ENCODE data around the gene SBNO2. TPM values are rescaled to one million over a fixed set of nuclear protein-coding genes. Genes with fewer than 3 reads are reported as not detected.

Gene SBNO2
- total RNA-seq, 1 experiment from 2014 or later, result 51.8 TPM

DNA sequence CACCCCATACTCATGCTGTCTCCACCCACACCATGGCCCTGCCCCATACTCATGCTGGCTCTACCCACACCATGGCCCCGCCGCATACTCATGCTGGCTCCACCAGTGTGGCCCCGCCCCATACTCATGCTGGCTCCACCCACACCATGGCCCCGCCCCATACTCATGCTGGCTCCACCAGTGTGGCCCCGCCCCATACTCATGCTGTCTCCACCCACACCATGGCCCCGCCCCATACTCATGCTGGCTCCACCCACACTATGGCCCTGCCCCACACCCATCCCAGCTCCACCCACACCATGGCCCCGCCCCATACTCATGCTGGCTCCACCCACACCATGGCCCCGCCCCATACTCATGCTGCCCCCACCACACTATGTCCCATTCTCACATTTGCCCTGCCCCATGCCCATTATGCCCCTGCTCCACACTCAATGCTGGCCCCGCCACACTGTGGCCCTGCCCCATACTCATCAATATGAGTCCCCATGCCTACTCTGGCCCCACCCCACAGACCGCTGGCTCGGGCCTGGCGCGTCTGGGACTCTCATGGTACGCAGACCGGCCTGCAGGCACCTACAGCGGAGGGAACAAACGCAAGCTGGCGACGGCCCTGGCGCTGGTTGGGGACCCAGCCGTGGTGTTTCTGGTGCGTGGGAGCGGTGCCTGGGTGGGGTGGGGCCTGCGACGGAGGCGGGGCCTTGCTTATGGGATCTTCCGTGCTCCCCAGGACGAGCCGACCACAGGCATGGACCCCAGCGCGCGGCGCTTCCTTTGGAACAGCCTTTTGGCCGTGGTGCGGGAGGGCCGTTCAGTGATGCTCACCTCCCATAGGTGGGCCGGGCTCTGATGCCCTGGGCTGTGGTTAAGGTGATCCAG, 110.8 kb downstream of the SBNO2 start:
- DNase-seq (ENCODE audit: low spot score), result no peak

DNA sequence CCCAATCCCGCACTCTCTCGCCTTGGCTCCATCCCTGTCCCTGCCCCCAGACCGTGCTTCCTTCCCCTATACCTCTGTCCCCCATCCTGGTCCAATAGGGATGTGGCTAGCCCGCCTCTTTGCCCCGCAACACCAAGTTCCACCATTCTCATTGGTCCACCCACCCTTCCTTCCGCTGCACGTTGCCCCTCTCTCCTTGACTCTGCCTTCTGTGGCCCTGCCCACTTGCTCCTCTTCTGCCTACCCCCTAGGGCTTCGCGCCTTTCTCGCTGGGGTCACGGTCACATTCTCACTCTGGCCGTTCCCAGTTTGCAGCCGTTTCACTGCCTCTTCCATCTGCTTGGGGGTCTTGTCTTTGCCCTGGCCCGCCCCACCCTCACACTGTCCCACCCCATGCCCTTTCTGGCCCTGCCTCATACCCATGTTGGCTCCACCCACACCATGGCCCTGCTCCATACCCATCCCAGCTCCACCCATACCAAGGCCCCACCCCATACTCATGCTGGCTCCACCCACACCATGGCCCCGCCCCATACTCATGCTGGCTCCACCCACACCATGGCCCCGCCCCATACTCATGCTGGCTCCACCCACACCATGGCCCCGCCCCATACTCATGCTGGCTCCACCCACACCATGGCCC, 111.6 kb downstream of the SBNO2 start:
- ChIA-PET POLR2A (ENCODE audit: low non-redundant PET) (no interaction called here), CTCF (no interaction called here)
- H3K9me3 ChIP-seq (ENCODE audit: low read depth, low read length, poor library complexity, severe bottlenecking), result peaks cover 6% of the 10 kb centered on the region
- H3K4me3 ChIP-seq (ENCODE audit: low read depth, low read length, poor library complexity, severe bottlenecking), result no peak overlapping the region
- no peak for DNase-seq (ENCODE audit: low spot score)
- intact Hi-C loops (cut with micrococcal nuclease; ENCODE audit: unreplicated experiment), result no loop called here
- TF ChIP-seq EZH2 (IDR thresholded peaks at IDR 0.05; ENCODE audit: borderline replicate concordance, low read depth, low read length, poor library complexity, severe bottlenecking), result no peak
- TF ChIP-seq, protein P1, sequence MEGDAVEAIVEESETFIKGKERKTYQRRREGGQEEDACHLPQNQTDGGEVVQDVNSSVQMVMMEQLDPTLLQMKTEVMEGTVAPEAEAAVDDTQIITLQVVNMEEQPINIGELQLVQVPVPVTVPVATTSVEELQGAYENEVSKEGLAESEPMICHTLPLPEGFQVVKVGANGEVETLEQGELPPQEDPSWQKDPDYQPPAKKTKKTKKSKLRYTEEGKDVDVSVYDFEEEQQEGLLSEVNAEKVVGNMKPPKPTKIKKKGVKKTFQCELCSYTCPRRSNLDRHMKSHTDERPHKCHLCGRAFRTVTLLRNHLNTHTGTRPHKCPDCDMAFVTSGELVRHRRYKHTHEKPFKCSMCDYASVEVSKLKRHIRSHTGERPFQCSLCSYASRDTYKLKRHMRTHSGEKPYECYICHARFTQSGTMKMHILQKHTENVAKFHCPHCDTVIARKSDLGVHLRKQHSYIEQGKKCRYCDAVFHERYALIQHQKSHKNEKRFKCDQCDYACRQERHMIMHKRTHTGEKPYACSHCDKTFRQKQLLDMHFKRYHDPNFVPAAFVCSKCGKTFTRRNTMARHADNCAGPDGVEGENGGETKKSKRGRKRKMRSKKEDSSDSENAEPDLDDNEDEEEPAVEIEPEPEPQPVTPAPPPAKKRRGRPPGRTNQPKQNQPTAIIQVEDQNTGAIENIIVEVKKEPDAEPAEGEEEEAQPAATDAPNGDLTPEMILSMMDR (conservative IDR thresholded peaks at IDR 0.05; ENCODE audit: low read depth, low read length), result no peak
- peaks cover 10% of the 10 kb centered on the region for H3K4me1 ChIP-seq (ENCODE audit: insufficient read depth, low read length, poor library complexity, severe bottlenecking)
- no peak overlapping the region for H3K27ac ChIP-seq (ENCODE audit: low read depth, low read length, poor library complexity, severe bottlenecking)
- no peaks in the 10 kb centered on the region for H3K36me3 ChIP-seq (ENCODE audit: insufficient read depth, low read length, poor library complexity, severe bottlenecking)
- BruUV-seq (replicated peaks), result no TSS peak
- no peaks in the 10 kb centered on the region for H3K27me3 ChIP-seq (replicated peaks; ENCODE audit: insufficient read depth, low read depth, low read length, poor library complexity)

More for the DNA sequence above, 110.8 kb downstream of the SBNO2 start:
- Histone ChIP-seq H3K4me3 (ENCODE audit: low read depth, low read length, poor library complexity, severe bottlenecking) (no peak overlapping the region), H3K27ac (ENCODE audit: low read depth, low read length, poor library complexity, severe bottlenecking) (no peak overlapping the region), H3K4me1 (ENCODE audit: insufficient read depth, low read length, poor library complexity, severe bottlenecking) (peaks cover 16% of the 10 kb centered on the region), H3K36me3 (ENCODE audit: insufficient read depth, low read length, poor library complexity, severe bottlenecking) (no peaks in the 10 kb centered on the region), H3K27me3 (replicated peaks; ENCODE audit: insufficient read depth, low read depth, low read length, poor library complexity) (no peaks in the 10 kb centered on the region), H3K9me3 (ENCODE audit: low read depth, low read length, poor library complexity, severe bottlenecking) (peaks cover 5% of the 10 kb centered on the region)
- CTCF ChIA-PET, result no interaction called here
- POLR2A ChIA-PET (ENCODE audit: low non-redundant PET), result no interaction called here
- BruUV-seq (replicated peaks), result no TSS peak
- intact Hi-C loops (cut with micrococcal nuclease; ENCODE audit: unreplicated experiment), result no loop called here
- TF ChIP-seq, protein P1 (conservative IDR thresholded peaks at IDR 0.05; ENCODE audit: low read depth, low read length), result no peak
- TF ChIP-seq EZH2 (IDR thresholded peaks at IDR 0.05; ENCODE audit: borderline replicate concordance, low read depth, low read length, poor library complexity, severe bottlenecking), result no peak

DNA sequence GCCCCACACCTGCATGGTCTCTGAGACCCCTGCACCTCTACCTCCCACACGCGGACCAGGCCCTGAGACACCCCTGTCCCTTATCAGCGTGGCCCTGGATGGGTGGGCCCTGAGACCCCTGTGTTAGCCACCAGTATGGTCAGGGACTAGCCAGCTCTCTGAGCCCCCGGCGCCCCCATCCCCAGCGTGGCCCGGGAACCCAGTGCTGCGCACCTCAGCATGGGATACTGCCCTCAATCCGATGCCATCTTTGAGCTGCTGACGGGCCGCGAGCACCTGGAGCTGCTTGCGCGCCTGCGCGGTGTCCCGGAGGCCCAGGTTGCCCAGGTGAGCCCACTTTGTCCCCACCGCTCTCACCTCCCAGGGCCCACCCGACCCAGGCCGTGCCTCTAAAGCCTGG, 112.1 kb downstream of the SBNO2 start:
- ChIA-PET POLR2A (ENCODE audit: low non-redundant PET) (no interaction called here), CTCF (no interaction called here)
- Histone ChIP-seq H3K4me3 (ENCODE audit: low read depth, low read length, poor library complexity, severe bottlenecking) (no peak overlapping the region), H3K27me3 (replicated peaks; ENCODE audit: insufficient read depth, low read depth, low read length, poor library complexity) (no peaks in the 10 kb centered on the region), H3K9me3 (ENCODE audit: low read depth, low read length, poor library complexity, severe bottlenecking) (peaks cover 12% of the 10 kb centered on the region), H3K36me3 (ENCODE audit: insufficient read depth, low read length, poor library complexity, severe bottlenecking) (no peaks in the 10 kb centered on the region), H3K4me1 (ENCODE audit: insufficient read depth, low read length, poor library complexity, severe bottlenecking) (peaks cover 5% of the 10 kb centered on the region), H3K27ac (ENCODE audit: low read depth, low read length, poor library complexity, severe bottlenecking) (no peak overlapping the region)
- BruUV-seq (replicated peaks), result no TSS peak
- TF ChIP-seq EZH2 (IDR thresholded peaks at IDR 0.05; ENCODE audit: borderline replicate concordance, low read depth, low read length, poor library complexity, severe bottlenecking), result no peak
- TF ChIP-seq, protein P1 (conservative IDR thresholded peaks at IDR 0.05; ENCODE audit: low read depth, low read length), result no peak
- DNase-seq (ENCODE audit: low spot score), result no peak
- intact Hi-C loops (cut with micrococcal nuclease; ENCODE audit: unreplicated experiment), result no loop called here
